Measurements from ENCODE around the gene PTPRO.
A peak's percentile ranks its signal among the peaks of the same experiment; 100 is the strongest.

PTPRO gene

GRCh38 chr12:15497671-15498292 lies 175.5 kb downstream of the PTPRO start:
- H3K4me3 Mint-ChIP-seq, result no peak overlapping the region
- H3K4me1 Mint-ChIP-seq (ENCODE audit: low read depth), result no peaks in the 10 kb centered on the region
- H3K27ac Mint-ChIP-seq, result no peak overlapping the region

GRCh38 chr12:15502211-15502610 lies 179.9 kb downstream of the PTPRO start:
- no peaks in the 10 kb centered on the region for H3K4me1 Mint-ChIP-seq (ENCODE audit: low read depth)
- H3K36me3 Mint-ChIP-seq (ENCODE audit: low read depth), result no peaks in the 10 kb centered on the region
- H3K27ac Mint-ChIP-seq, result no peak overlapping the region
- peaks cover 11% of the 10 kb centered on the region for H3K27me3 Mint-ChIP-seq (ENCODE audit: low read depth)
- no peak overlapping the region for H3K4me3 Mint-ChIP-seq
- H3K9me3 Mint-ChIP-seq, result no peaks in the 10 kb centered on the region

More at GRCh38 chr12:15497671-15498292, 175.5 kb downstream of the PTPRO start:
- Mint-ChIP-seq H3K36me3 (ENCODE audit: low read depth) (no peaks in the 10 kb centered on the region), H3K27me3 (ENCODE audit: low read depth) (peaks cover 24% of the 10 kb centered on the region), H3K9me3 (no peaks in the 10 kb centered on the region)

- H3K4me3 Mint-ChIP-seq, result no peak overlapping the region
- H3K36me3 Mint-ChIP-seq (ENCODE audit: low read depth), result no peaks in the 10 kb centered on the region
- H3K27me3 Mint-ChIP-seq (ENCODE audit: low read depth), result peaks cover 14% of the 10 kb centered on the region
- no peak overlapping the region for H3K27ac Mint-ChIP-seq
- H3K9me3 Mint-ChIP-seq, result no peaks in the 10 kb centered on the region
- H3K4me1 Mint-ChIP-seq (ENCODE audit: low read depth), result no peaks in the 10 kb centered on the region
Observed at GRCh38 chr12:15505616-15506015, 183.3 kb downstream of the PTPRO start.

GRCh38 chr12:15515010-15515409 lies 192.7 kb downstream of the PTPRO start:
- no peak overlapping the region for H3K27ac Mint-ChIP-seq
- H3K36me3 Mint-ChIP-seq (ENCODE audit: low read depth), result no peaks in the 10 kb centered on the region
- no peaks in the 10 kb centered on the region for H3K4me1 Mint-ChIP-seq (ENCODE audit: low read depth)
- H3K9me3 Mint-ChIP-seq, result no peaks in the 10 kb centered on the region
- no peak overlapping the region for H3K4me3 Mint-ChIP-seq
- peaks cover 16% of the 10 kb centered on the region for H3K27me3 Mint-ChIP-seq (ENCODE audit: low read depth)

DNA sequence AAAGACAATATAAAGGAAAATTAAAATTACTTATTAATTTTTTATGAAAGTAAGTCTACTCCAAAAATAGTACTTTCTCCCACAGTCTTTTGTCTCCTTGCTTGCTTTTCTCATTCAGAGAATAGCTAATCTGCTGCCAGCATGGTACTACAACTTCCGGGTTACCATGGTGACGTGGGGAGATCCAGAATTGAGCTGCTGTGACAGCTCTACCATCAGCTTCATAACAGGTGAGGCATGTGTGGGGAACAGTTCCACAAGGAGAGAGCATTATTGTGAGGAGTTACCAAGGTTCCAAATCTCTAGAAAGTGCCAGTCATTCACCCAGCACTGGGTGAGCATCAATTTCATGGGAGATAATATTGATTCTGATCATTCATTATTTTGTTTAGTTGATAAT lies 197.8 kb downstream of the PTPRO start:
- Mint-ChIP-seq H3K36me3 (ENCODE audit: low read depth) (no peaks in the 10 kb centered on the region), H3K27me3 (ENCODE audit: low read depth) (peaks cover 37% of the 10 kb centered on the region), H3K9me3 (no peaks in the 10 kb centered on the region), H3K4me1 (ENCODE audit: low read depth) (no peaks in the 10 kb centered on the region), H3K4me3 (no peak overlapping the region), H3K27ac (no peak overlapping the region)

GRCh38 chr12:15520844-15521243 lies 198.5 kb downstream of the PTPRO start:
- Mint-ChIP-seq H3K27ac (no peak overlapping the region), H3K4me1 (ENCODE audit: low read depth) (no peaks in the 10 kb centered on the region), H3K36me3 (ENCODE audit: low read depth) (no peaks in the 10 kb centered on the region), H3K4me3 (no peak overlapping the region), H3K27me3 (ENCODE audit: low read depth) (peaks cover 37% of the 10 kb centered on the region), H3K9me3 (no peaks in the 10 kb centered on the region)

- H3K36me3 Mint-ChIP-seq (ENCODE audit: low read depth), result no peaks in the 10 kb centered on the region
- peaks cover 32% of the 10 kb centered on the region for H3K27me3 Mint-ChIP-seq (ENCODE audit: low read depth)
- H3K4me3 Mint-ChIP-seq, result no peak overlapping the region
- no peaks in the 10 kb centered on the region for H3K4me1 Mint-ChIP-seq (ENCODE audit: low read depth)
- no peak overlapping the region for H3K27ac Mint-ChIP-seq
- no peaks in the 10 kb centered on the region for H3K9me3 Mint-ChIP-seq
Observed at GRCh38 chr12:15522574-15523187, 200.4 kb downstream of the PTPRO start.

- Mint-ChIP-seq H3K27me3 (ENCODE audit: low read depth) (peaks cover 32% of the 10 kb centered on the region), H3K4me1 (ENCODE audit: low read depth) (no peaks in the 10 kb centered on the region), H3K4me3 (no peak overlapping the region), H3K27ac (no peak overlapping the region), H3K36me3 (ENCODE audit: low read depth) (no peaks in the 10 kb centered on the region), H3K9me3 (peaks cover 3% of the 10 kb centered on the region)
Observed at GRCh38 chr12:15525441-15525840, 203.1 kb downstream of the PTPRO start.

- no peak overlapping the region for H3K4me3 Mint-ChIP-seq
- H3K9me3 Mint-ChIP-seq, result peaks cover 3% of the 10 kb centered on the region
- no peak overlapping the region for H3K27ac Mint-ChIP-seq
- no peaks in the 10 kb centered on the region for H3K36me3 Mint-ChIP-seq (ENCODE audit: low read depth)
- no peaks in the 10 kb centered on the region for H3K4me1 Mint-ChIP-seq (ENCODE audit: low read depth)
- peaks cover 35% of the 10 kb centered on the region for H3K27me3 Mint-ChIP-seq (ENCODE audit: low read depth)
Observed at GRCh38 chr12:15526033-15526432, 203.7 kb downstream of the PTPRO start.

GRCh38 chr12:15527201-15528080 lies 205.1 kb downstream of the PTPRO start:
- Mint-ChIP-seq H3K9me3 (peaks cover 3% of the 10 kb centered on the region), H3K27me3 (ENCODE audit: low read depth) (peaks cover 28% of the 10 kb centered on the region), H3K4me1 (ENCODE audit: low read depth) (peaks cover 2% of the 10 kb centered on the region), H3K27ac (no peak overlapping the region), H3K36me3 (ENCODE audit: low read depth) (no peaks in the 10 kb centered on the region), H3K4me3 (no peak overlapping the region)

GRCh38 chr12:15528666-15529065 lies 206.4 kb downstream of the PTPRO start:
- no peak overlapping the region for H3K4me3 Mint-ChIP-seq
- H3K9me3 Mint-ChIP-seq, result peaks cover 3% of the 10 kb centered on the region
- H3K27me3 Mint-ChIP-seq (ENCODE audit: low read depth), result peaks cover 28% of the 10 kb centered on the region
- H3K36me3 Mint-ChIP-seq (ENCODE audit: low read depth), result no peaks in the 10 kb centered on the region
- no peak overlapping the region for H3K27ac Mint-ChIP-seq
- H3K4me1 Mint-ChIP-seq (ENCODE audit: low read depth), result peaks cover 12% of the 10 kb centered on the region

- Mint-ChIP-seq H3K9me3 (peaks cover 3% of the 10 kb centered on the region), H3K4me3 (no peak overlapping the region), H3K27me3 (ENCODE audit: low read depth) (peaks cover 20% of the 10 kb centered on the region), H3K4me1 (ENCODE audit: low read depth) (peaks cover 16% of the 10 kb centered on the region), H3K36me3 (ENCODE audit: low read depth) (no peaks in the 10 kb centered on the region), H3K27ac (no peak overlapping the region)
Observed at GRCh38 chr12:15530361-15530760, 208.1 kb downstream of the PTPRO start.

DNA sequence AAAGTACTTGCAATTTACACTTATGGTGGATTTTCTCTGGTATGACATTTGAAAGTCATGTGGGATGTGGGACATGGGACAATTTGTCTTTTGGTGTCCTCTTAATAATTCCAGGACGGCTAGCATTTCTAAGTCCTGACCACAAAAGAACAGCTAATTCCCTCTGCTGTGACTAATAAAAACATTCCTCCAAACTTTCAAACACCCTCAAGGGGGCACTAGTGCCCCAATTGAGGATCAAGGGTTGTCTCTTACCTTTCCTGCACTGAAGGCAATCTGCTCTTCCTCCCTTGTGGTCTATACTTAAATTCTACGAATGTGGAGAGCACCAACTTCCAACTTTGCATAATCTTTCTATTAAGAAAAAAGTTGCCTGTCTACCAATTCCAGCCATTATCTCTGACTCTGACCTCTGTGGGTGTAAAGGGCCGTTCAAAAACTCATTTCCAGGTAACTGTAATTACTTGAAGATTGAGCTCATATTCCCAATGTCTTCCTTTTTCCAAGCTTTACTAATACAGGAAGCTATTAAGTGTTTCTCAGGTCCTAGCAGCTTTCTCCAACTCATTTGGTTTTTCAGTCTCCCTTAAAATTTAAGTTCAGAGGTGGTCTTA lies 210.2 kb downstream of the PTPRO start:
- H3K4me3 Mint-ChIP-seq, result no peak overlapping the region
- H3K27ac Mint-ChIP-seq, result peak overlapping the region; percentile 33
- H3K27me3 Mint-ChIP-seq (ENCODE audit: low read depth), result peaks cover 20% of the 10 kb centered on the region
- H3K4me1 Mint-ChIP-seq (ENCODE audit: low read depth), result peaks cover 16% of the 10 kb centered on the region
- no peaks in the 10 kb centered on the region for H3K36me3 Mint-ChIP-seq (ENCODE audit: low read depth)
- peaks cover 3% of the 10 kb centered on the region for H3K9me3 Mint-ChIP-seq

DNA sequence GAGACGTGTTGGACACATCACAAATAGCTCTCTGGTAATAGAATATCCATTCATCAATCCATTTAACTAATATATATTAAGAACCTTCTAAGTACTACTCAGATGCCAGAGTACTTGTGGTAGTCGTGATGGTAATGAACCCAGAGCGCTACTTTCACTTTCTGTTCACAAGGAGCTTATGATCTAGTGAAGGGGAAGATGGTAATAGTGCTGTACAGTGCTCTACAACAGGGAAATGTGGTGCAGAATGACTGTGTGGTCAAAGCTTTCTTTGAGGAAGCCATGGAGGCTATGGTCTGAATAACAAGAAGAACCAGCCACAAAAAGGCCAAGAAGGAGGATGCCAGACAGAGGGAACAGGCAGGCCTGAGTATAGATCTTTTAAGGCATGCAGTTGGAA lies 212.0 kb downstream of the PTPRO start:
- Mint-ChIP-seq H3K27ac (no peak overlapping the region), H3K36me3 (ENCODE audit: low read depth) (no peaks in the 10 kb centered on the region), H3K27me3 (ENCODE audit: low read depth) (peaks cover 13% of the 10 kb centered on the region), H3K9me3 (no peaks in the 10 kb centered on the region), H3K4me1 (ENCODE audit: low read depth) (peaks cover 19% of the 10 kb centered on the region), H3K4me3 (peak overlapping the region; percentile 36)

Data from T-helper 1 cell treated with Interleukin-12 subunit alpha and Interleukin-12 subunit beta and Interleukin-4 antibody, amounts not matched to agents 30 μg/mL and 1 μg/mL, for 36 hours (primary cell).